ENCODE results near the gene GFI1B. TPM values are rescaled to one million over a fixed set of nuclear protein-coding genes. Genes with fewer than 3 reads are reported as not detected.

Gene GFI1B
- total and polyA plus RNA-seq, 7 donors: 0.28 to 0.92 (median 0.87) TPM; not detected in 4

GRCh38 chr9:132945186-132946130 lies 33.0 kb upstream of the GFI1B start:
- Histone ChIP-seq H3K27ac (peak overlapping the region; percentile 94 to 95 (median 94)), H3K36me3 (no peaks in the 10 kb centered on the region), H3K4me3 (peak overlapping the region; percentile 94 to 100 (median 99)), H3K9me3 (no peaks in the 10 kb centered on the region), H3K27me3 (no peaks in the 10 kb centered on the region), H3K4me1 (peaks cover 0 to 26% (median 23%) of the 10 kb centered on the region in 4 donors)
- intact Hi-C loops (cut with DNase I): loop anchor here (10.0 kb wide), 1 partner anchor 591 kb away; the partner anchor contains the start of gene SETX
- WGBS, 2 donors: 65 to 68% methylated on average over 23 of the region's 23 CpGs
- DNase-seq: no peak
- TF ChIP-seq POLR2A (IDR thresholded peaks at IDR 0.05) (no peak), EP300 (IDR thresholded peaks at IDR 0.05) (no peak), POLR2AphosphoS5 (IDR thresholded peaks at IDR 0.05) (no peak), CTCF (IDR thresholded peaks at IDR 0.05) (no peak)

DNA sequence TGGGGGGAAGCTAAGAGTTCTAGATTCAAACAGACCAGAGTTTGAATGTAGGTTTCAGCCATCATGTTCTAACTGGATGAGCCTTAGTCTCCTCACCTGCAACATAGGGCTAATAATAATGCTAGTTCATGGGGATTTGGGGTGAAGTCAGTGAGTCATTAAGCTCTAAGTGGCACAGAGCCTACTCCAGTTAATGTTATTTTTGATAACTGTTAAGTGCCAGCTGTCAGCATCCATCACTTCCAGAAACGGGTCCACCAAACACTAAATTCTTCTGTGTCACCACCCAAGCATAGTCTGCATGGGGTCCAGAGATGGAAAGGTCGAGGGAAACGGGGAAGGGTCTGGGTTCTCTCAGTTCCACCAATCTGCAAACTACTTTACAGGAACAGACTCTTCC lies 32.3 kb upstream of the GFI1B start:
- no peak overlapping the region for H3K4me3 ChIP-seq
- H3K36me3 ChIP-seq: no peaks in the 10 kb centered on the region
- no peak overlapping the region for H3K27ac ChIP-seq
- no peak for DNase-seq
- no peaks in the 10 kb centered on the region for H3K9me3 ChIP-seq
- TF ChIP-seq POLR2A (IDR thresholded peaks at IDR 0.05): no peak
- no peak for TF ChIP-seq CTCF (IDR thresholded peaks at IDR 0.05)
- no peaks in the 10 kb centered on the region for H3K27me3 ChIP-seq
- intact Hi-C loops (cut with DNase I): loop anchor here (10.0 kb wide), 1 partner anchor 591 kb away; the partner anchor contains the start of gene SETX
- WGBS, 2 donors: 68 to 79% methylated on average over 3 of the region's 3 CpGs
- H3K4me1 ChIP-seq: peaks cover 0 to 26% (median 23%) of the 10 kb centered on the region in 4 donors

DNA sequence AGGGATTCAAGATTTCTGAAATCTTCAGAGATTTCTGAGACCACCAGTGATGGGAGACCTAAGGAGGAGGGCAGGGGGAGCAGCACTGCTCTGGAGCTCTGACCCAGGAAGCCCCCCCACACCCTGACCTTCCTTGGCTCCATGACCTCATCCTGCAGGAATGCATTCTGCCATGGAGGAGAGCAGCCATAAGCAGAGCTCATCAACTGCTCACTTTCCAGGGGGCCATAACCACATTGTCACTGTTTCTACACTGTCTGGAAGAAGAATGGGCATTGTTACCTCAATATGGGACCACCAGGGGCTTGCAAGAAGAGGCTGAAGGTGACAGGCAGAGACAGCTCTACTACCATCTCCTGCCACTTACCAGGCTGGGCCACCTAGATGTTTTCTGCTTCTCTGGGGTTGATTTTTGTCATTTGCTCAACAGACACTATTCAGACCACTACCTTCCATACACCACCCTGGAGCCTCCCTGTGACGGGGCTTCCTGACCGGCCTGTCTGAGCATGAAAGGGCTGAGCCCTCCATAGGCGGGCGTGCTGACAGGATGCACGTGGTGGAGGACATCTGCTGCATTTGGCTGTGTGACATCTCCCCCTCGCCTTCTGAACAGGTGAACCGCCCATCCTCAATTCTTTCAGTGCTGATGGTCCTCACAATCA lies 31.7 kb upstream of the GFI1B start:
- H3K9me3 ChIP-seq: no peaks in the 10 kb centered on the region
- H3K27ac ChIP-seq: no peak overlapping the region
- intact Hi-C loops (cut with DNase I): loop anchor here (10.0 kb wide), 1 partner anchor 592 kb away; the partner anchor contains the start of gene SETX
- H3K27me3 ChIP-seq: no peaks in the 10 kb centered on the region
- H3K36me3 ChIP-seq: no peaks in the 10 kb centered on the region
- DNase-seq: no peak
- no peak overlapping the region for H3K4me3 ChIP-seq
- 88% methylated on average over 7 of the region's 7 CpGs for WGBS, 2 donors
- peaks cover 0 to 26% (median 23%) of the 10 kb centered on the region in 4 donors for H3K4me1 ChIP-seq
- TF ChIP-seq POLR2A (IDR thresholded peaks at IDR 0.05) (no peak), CTCF (IDR thresholded peaks at IDR 0.05) (no peak), EP300 (IDR thresholded peaks at IDR 0.05) (no peak), POLR2AphosphoS5 (IDR thresholded peaks at IDR 0.05) (no peak)

DNA sequence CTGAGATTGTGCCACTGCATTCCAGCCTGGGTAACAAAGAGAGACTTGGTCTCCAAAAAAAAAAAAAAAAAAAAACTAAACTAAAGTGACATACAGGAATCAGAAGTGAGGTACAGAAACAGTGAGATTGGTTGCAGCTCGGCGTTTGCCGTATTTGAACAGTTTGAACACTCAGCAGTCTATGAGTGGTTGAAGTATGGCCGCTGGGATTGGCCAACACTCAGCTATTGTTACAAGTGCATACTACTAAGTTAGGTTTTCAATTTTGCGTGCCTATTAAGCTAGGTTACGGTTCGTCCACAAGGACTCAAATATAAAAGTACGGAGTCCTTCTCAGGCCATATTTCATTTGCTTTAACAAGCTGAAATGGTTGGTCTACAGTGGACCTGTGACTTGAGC lies 30.7 kb upstream of the GFI1B start:
- intact Hi-C loops (cut with DNase I): loop anchor here (10.0 kb wide), 1 partner anchor 593 kb away; the partner anchor contains the start of gene SETX
- no peaks in the 10 kb centered on the region for H3K27me3 ChIP-seq
- 93% methylated on average over 8 of the region's 8 CpGs for WGBS, 2 donors
- H3K27ac ChIP-seq: no peak overlapping the region
- no peak for DNase-seq
- H3K9me3 ChIP-seq: no peaks in the 10 kb centered on the region
- no peaks in the 10 kb centered on the region for H3K36me3 ChIP-seq
- H3K4me3 ChIP-seq: no peak overlapping the region
- TF ChIP-seq POLR2AphosphoS5 (IDR thresholded peaks at IDR 0.05) (no peak), CTCF (IDR thresholded peaks at IDR 0.05) (no peak), EP300 (IDR thresholded peaks at IDR 0.05) (no peak), POLR2A (IDR thresholded peaks at IDR 0.05) (no peak)
- H3K4me1 ChIP-seq: peaks cover 0 to 19% (median 13%) of the 10 kb centered on the region in 4 donors
